Measurements from ENCODE around the gene PARVA.

DNA sequence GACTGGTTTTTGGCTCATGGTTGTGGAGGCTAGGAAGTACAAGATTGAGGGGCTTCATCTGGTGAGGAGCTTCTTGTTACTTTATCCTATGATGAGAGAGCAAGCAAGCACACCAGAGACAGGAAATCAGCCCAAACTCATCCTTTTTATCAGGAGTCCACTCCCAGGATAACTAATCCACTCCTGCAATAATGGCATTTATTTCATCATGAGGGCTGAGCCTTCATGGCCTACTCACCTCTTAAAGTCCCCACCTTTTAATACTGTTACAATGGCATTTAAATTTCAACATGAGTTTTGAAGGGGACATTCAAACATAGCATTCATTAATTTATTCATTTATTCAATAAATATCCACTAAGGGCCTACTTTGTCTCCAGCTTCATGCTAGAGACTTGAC lies 60.9 kb downstream of the PARVA start:
- TF ChIP-seq, protein P1, sequence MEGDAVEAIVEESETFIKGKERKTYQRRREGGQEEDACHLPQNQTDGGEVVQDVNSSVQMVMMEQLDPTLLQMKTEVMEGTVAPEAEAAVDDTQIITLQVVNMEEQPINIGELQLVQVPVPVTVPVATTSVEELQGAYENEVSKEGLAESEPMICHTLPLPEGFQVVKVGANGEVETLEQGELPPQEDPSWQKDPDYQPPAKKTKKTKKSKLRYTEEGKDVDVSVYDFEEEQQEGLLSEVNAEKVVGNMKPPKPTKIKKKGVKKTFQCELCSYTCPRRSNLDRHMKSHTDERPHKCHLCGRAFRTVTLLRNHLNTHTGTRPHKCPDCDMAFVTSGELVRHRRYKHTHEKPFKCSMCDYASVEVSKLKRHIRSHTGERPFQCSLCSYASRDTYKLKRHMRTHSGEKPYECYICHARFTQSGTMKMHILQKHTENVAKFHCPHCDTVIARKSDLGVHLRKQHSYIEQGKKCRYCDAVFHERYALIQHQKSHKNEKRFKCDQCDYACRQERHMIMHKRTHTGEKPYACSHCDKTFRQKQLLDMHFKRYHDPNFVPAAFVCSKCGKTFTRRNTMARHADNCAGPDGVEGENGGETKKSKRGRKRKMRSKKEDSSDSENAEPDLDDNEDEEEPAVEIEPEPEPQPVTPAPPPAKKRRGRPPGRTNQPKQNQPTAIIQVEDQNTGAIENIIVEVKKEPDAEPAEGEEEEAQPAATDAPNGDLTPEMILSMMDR (IDR thresholded peaks at IDR 0.05): no peak
- TF ChIP-seq ZFX (IDR thresholded peaks at IDR 0.05; ENCODE audit: borderline replicate concordance): no peak
